Peyer's patch (tissue), 4 donors: ENCODE results near the gene BANP.

Experiments
- CTCF ChIP-seq, 6 experiments: fragments of 450-650 bp in 4 of 6; fragments of 200-600 bp in 2 of 6; sonication (generic) in 1 of 6; IDR thresholded peaks; one replicate each; pipeline ENCODE4 v1.5.1; 2017 to 2019; ENCODE audit warnings: antibody characterized with exemption in 6 of 6, mild to moderate bottlenecking in 3 of 6, moderate library complexity in 1 of 6
- POLR2A ChIP-seq, 2 donors: fragments of 450-650 bp; IDR thresholded peaks; one replicate each; pipeline ENCODE4 v1.5.1; 2017; ENCODE audit warnings: antibody characterized with exemption in 2 of 2, mild to moderate bottlenecking in 2 of 2, moderate library complexity in 2 of 2

DNA sequence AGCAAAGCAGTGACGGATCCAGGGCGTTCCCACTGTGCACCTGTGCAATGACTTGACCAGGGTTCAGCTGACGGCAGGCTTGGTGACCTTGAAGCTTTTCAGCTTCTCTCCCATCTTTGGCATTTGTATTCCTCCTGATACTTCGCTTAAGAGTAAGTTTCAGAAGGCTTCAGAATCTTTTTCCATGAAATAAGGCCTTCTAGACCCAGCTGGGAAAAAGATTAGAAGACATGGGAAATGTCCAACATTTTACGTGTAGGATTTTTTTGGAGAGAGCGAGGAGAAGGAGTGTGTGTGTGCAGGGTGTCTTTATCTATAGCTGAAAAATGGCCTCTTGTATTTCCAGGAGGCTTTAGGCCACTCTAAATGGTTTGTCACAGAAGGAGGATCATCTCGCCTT is 104.1 kb downstream of the BANP start:
- TF ChIP-seq CTCF (IDR thresholded peaks at IDR 0.05) (no peak), POLR2A (IDR thresholded peaks at IDR 0.05) (no peak)
